HFF-Myc (cell line): Measurements from ENCODE around the gene YIF1A.

Experiments used
- DNase-seq: peaks from one replicate; pipeline ENCODE4 v3.0.0-alpha.2; 2011; ENCODE audit warnings: low read depth; ENCODE audit errors: extremely low read depth
- H3K4me3 ChIP-seq: replicated peaks from 2 replicates; pipeline ENCODE4 v1.5.1; 2011; ENCODE audit warnings: low read depth, mild to moderate bottlenecking, control low read depth, low read length
- CTCF ChIP-seq: IDR thresholded peaks from 2 replicates; pipeline ENCODE4 v1.5.1; 2012; ENCODE audit warnings: mild to moderate bottlenecking, low read depth, low read length, control low read depth; ENCODE audit errors: missing control alignments

YIF1A gene

GRCh38 chr11:66268244-66268951 is 20.5 kb downstream of the YIF1A start, which contains the start of gene RAB1B:
TSS of gene RAB1B (plus strand) at chr11:66268639. CDS start at chr11:66268680, 41 bp downstream.
- TF ChIP-seq CTCF = no peak
- DNase-seq = peak; percentile 99
- peak within 1 kb of the TSS; percentile 98 for H3K4me3 ChIP-seq

DNA sequence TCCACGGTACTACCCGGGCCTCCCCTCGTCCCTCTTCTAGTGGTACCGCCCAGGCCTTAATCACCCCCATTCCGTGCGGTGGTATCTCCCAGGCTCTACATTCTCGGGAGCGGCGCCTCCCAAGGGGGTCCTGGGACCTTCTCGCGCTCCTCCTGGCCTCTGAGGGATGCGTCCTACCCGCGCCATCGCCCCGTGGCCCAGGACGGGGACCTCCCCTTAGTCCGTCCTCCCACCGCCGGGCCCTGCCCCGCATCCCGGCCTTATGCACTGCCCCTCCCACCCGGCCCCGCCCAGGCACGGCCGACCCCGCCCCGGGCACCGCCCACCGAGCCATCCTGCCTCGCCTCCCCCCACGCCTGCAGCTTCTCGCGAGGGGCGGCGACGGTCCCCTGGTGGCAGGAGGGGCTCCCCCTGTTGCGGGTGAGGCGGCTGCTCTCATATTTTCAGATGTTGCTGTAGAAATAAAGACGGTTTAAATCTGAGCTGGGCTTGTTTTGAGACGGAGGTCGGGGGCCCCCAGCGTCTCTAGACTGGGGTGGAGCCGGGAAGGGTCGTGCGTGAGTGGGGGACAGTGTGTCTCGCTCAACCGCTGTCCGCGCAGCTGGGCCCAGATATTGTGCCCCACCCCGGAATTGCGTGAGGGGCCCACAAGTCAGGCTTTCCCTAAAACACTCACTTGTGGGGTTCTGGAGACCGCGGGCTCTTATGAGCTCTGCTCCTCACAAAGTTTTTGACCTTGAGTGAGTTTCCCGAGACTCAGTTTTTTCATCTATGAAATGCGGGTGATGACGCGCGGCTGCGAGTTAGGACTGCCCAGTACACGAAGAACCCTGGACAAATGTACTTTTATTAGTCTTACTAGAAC is 21.3 kb downstream of the YIF1A start:
- no peak for TF ChIP-seq CTCF
- peak overlapping the region; percentile 98 for H3K4me3 ChIP-seq
- peak; percentile 48 for DNase-seq

DNA sequence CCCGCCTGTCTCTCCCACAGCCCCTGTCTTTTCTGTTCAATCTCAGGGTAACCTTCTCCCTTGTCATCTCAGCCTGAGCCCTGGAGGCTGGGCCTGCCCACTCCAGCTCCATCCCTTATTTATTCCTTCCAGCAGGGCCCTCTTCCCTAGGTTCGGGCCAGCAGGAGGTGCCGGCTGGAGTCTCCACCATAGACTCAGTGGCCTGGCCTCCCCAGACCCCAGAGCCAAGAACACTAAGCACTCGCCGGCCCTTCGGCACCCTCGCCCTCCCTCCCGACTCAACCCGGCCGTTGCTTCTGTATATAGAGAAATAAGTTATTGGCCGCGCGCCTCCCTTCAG is 21.9 kb downstream of the YIF1A start:
- DNase-seq = no peak
- TF ChIP-seq CTCF = no peak
- peak overlapping the region; percentile 98 for H3K4me3 ChIP-seq

DNA sequence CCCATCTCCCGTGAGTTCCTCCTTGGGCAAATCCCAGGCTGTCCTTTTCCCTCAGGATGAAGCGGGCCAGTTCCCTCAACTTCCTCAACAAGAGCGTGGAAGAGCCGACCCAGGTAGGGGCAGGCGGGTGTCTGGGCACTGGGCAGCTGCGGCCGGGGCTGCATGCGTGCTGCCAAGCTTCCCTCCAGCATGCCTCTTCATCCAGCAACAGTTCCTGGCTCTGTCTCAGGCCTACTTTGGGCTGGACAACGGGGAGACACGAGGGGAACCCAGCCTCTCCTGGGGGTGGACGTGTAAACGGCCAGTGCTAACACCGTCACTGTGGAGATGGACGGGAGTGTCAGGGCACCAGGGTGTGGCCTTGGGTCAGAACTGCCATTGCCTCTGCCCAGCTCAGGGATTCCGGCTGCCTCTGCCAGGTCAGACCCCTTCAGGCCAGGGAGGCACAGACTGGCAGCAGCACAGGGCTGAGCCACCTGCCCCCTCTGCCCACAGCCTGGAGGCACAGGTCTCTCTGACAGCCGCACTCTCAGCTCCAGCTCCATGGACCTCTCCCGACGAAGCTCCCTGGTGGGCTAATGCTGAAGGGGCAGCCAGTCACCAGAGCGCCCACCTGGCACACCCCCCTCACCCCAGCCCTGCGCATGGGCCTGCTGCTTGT is 22.4 kb downstream of the YIF1A start:
- H3K4me3 ChIP-seq = peak overlapping the region; percentile 98
- no peak for DNase-seq
- no peak for TF ChIP-seq CTCF

DNA sequence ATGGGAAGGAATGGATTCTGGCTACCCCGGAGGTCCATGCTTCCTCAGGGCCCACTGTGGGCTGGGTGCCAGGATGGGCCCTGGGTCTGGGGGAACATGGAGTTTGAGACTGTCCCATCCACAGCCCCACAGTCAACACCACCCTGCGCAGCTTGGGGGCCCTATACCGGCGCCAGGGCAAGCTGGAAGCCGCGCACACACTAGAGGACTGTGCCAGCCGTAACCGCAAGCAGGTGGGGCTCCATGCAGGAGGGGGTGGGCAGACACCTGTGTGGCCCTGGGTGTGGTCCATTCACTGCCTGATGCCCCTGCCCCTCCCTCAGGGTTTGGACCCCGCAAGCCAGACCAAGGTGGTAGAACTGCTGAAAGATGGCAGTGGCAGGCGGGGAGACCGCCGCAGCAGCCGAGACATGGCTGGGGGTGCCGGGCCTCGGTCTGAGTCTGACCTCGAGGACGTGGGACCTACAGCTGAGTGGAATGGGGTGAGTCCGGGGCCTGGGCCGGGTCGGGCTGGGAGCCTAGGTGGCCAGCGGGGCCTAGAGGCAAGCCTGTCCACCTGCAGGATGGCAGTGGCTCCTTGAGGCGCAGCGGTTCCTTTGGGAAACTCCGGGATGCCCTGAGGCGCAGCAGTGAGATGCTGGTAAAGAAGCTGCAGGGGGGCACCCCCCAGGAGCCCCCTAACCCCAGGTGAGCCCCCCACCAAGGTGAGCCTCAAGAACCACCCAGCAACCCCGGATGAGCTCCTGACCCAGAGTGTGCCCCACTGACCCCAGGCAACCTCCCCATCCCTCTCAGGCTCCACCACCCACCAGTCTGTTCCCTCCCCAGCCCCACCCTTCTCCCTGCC is 23.2 kb downstream of the YIF1A start:
- no peak for DNase-seq
- no peak for TF ChIP-seq CTCF
- no peak overlapping the region for H3K4me3 ChIP-seq

GRCh38 chr11:66264914-66265313 is 24.0 kb downstream of the YIF1A start:
- DNase-seq = no peak
- H3K4me3 ChIP-seq = no peak overlapping the region
- TF ChIP-seq CTCF = peak; percentile 56
